Subcutaneous abdominal adipose tissue (tissue), 5 donors: ENCODE results near the gene OASL.
"Not testable (repeated sequence)": the region's sequence is repeated elsewhere in the genome, so short reads cannot be mapped to it uniquely, and the experiment has no call there.

Source experiments
- H3K27ac ChIP-seq: one replicate; pipeline ENCODE4 v1.7.0; 2013; ENCODE audit warnings: low read depth, mild to moderate bottlenecking, inconsistent platforms, low read length, moderate library complexity
- H3K27me3 ChIP-seq, 5 donors: one replicate each; pipeline ENCODE4 v1.7.0; 2013; ENCODE audit warnings: low read length in 5 of 5, inconsistent platforms in 1 of 5; ENCODE audit not compliant: control insufficient read depth in 5 of 5, insufficient read depth in 4 of 5
- H3K36me3 ChIP-seq, 5 donors: one replicate each; pipeline ENCODE4 v1.7.0; 2013; ENCODE audit warnings: low read length in 5 of 5; ENCODE audit not compliant: control insufficient read depth in 5 of 5, insufficient read depth in 5 of 5
- H3K4me1 ChIP-seq, 5 donors: one replicate each; pipeline ENCODE4 v1.7.0; 2013; ENCODE audit warnings: low read length in 5 of 5, mild to moderate bottlenecking in 3 of 5, moderate library complexity in 1 of 5; ENCODE audit not compliant: control insufficient read depth in 5 of 5, insufficient read depth in 5 of 5
- H3K4me3 ChIP-seq, 5 donors: one replicate each; pipeline ENCODE4 v1.7.0; 2013; ENCODE audit warnings: low read length in 5 of 5, low read depth in 1 of 5
- H3K9ac ChIP-seq, 5 donors: one replicate each; pipeline ENCODE4 v1.7.0; 2013; ENCODE audit warnings: low read length in 5 of 5, mild to moderate bottlenecking in 4 of 5, moderate library complexity in 3 of 5
- H3K9me3 ChIP-seq, 5 donors: one replicate each; pipeline ENCODE4 v1.7.0; 2013; ENCODE audit warnings: low read length in 5 of 5; ENCODE audit not compliant: control insufficient read depth in 5 of 5
- donor health status: healthy.
- donor health status: healthy.
- donor health status: healthy.
- donor health status: healthy.
- donor health status: healthy.

Gene OASL

DNA sequence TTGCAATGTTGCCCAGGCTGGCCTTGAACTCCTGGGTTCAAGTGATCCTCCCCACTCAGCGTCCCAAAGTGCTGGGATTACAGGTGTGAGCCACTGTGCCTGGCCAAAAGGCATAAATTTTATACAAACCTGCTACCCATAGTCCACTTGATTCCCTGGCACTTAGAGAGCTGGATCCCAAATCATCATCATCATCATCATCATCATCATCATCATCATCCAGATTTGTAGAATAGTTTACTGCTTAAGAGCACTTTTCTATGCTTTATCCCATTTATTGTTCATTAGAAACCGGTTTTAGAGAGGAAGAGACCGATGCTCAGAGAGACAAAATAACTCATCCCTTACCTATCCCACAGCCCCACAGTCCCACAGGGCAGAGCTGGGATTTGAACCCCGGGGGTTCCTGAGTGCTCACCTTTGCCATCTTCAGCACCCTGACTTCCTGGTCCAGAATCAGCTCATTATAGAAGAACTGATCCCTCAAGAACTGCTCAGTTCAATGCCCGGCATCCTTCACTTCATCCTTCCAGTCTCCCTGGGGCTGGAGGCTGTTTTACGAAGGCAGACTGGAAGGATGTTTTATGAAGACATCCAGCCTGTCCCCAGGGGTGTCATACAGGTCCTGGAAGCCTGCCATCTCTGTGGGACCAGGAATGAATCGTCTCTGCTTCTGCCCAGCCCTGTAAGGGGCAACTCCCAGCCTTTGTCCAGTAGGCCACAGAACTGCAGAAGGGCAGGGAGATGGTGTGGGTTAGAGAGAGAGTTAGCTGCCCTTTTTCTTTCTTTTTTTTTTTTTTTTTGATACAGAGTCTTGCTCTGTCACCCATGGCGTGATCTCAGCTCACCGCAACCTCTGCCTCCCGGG is 20.2 kb upstream of the OASL start:
- H3K9me3 ChIP-seq, result no peaks in the 10 kb centered on the region
- no peak overlapping the region for H3K9ac ChIP-seq
- H3K27ac ChIP-seq, result peak overlapping the region; percentile 50
- peaks cover 3 to 13% (median 8%) of the 10 kb centered on the region in 5 donors for H3K4me1 ChIP-seq
- H3K4me3 ChIP-seq, result peak overlapping the region in 2 of 5 donors; percentile 45 to 61
- H3K36me3 ChIP-seq, result no peaks in the 10 kb centered on the region
- peaks cover 0 to 4% (median 0%) of the 10 kb centered on the region in 5 donors for H3K27me3 ChIP-seq

DNA sequence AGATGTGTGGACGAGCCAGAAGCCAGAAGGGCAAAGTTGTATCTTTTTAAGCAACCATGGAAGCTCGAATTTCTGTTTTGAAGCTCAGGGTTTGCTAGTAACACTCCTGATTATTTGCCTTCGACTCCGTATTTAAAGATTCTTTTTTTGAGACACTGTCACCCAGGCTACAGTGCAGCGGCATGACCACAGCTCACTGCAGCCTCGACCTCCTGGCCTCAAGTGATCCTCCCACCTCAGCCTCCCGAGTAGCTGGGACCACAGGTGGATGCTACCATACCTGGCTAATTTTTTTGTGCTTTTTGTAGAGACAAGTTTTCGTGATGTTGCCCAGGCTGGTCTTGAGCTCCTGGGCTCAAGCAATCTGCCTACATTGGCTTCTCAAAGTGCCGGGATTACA is 18.7 kb upstream of the OASL start:
- no peaks in the 10 kb centered on the region for H3K36me3 ChIP-seq
- peaks cover 0 to 4% (median 0%) of the 10 kb centered on the region in 5 donors for H3K27me3 ChIP-seq
- H3K9me3 ChIP-seq, result no peaks in the 10 kb centered on the region
- no peak overlapping the region for H3K9ac ChIP-seq
- no peak overlapping the region for H3K4me3 ChIP-seq
- H3K27ac ChIP-seq, result no peak overlapping the region
- peaks cover 3 to 13% (median 8%) of the 10 kb centered on the region in 5 donors for H3K4me1 ChIP-seq

DNA sequence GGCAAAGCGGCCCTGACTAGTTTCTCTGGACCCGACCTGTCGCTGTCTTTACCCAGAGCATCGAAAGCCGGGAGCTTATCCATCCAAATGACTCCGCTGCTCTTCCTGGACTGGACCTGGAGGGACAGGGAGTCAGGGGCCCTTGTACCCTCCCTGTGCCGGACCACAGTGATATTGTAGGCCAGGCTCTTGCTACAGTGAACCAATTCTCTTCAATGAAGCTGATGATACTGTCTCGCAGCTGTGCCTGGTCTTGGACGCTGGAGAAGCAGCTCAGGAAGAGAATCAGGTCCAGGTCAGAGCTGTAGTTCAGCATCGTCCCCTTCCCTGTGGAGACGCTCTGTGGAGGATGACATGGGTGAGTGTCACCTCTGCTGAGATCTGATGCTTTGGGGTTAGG is 14.7 kb upstream of the OASL start:
- Histone ChIP-seq H3K4me1 (peaks cover 0 to 2% (median 0%) of the 10 kb centered on the region in 5 donors), H3K4me3 (no peak overlapping the region), H3K36me3 (no peaks in the 10 kb centered on the region), H3K9ac (no peak overlapping the region), H3K9me3 (no peaks in the 10 kb centered on the region), H3K27ac (no peak overlapping the region), H3K27me3 (no peaks in the 10 kb centered on the region)

DNA sequence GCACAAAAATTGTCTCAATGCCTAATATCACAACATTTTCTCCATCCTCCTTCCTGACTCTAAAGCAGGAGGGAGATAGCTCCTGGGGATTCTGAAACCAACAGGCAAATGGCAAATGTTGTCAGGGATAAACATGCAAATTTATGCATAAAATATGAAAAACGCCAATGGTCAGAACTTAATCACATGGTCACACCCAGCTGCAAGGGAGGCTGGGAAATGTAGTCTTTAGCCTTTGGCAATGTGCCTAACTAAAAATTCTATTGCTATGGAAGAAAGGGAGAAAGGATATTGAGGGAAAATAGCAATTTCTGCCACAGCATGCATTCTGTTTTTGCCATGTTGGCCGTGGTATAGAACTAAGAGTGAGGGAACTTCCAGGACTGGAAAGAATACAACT is 11.7 kb upstream of the OASL start:
- H3K4me3 ChIP-seq, result no peak overlapping the region
- H3K9ac ChIP-seq, result no peak overlapping the region
- no peak overlapping the region for H3K27ac ChIP-seq
- no peaks in the 10 kb centered on the region for H3K27me3 ChIP-seq
- H3K36me3 ChIP-seq, result no peaks in the 10 kb centered on the region
- peaks cover 0 to 3% (median 0%) of the 10 kb centered on the region in 5 donors for H3K4me1 ChIP-seq
- H3K9me3 ChIP-seq, result no peaks in the 10 kb centered on the region

DNA sequence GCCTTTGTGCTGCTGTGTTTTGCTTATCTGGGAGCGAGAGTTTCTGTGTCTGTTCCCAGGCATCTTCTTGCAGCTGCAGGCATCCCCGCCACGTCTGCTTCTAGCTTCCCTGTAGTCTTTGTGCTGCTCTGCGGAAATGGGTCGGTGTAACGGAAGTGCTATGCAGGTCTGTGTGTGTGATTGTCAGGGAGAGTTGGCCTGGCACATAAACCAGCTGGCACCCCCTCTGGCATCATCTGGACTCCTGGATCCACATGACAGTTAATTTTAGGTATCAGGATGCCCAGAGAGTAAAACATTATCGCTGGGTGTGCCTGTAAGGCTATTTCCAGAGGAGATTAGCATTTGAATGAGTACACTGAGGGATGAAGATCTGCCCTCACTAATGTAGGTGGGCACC is 9.4 kb upstream of the OASL start:
- Histone ChIP-seq H3K9me3 (no peaks in the 10 kb centered on the region), H3K4me1 (peaks cover 0 to 3% (median 0%) of the 10 kb centered on the region in 5 donors), H3K4me3 (no peak overlapping the region), H3K9ac (no peak overlapping the region), H3K27ac (no peak overlapping the region), H3K27me3 (no peaks in the 10 kb centered on the region), H3K36me3 (no peaks in the 10 kb centered on the region)

DNA sequence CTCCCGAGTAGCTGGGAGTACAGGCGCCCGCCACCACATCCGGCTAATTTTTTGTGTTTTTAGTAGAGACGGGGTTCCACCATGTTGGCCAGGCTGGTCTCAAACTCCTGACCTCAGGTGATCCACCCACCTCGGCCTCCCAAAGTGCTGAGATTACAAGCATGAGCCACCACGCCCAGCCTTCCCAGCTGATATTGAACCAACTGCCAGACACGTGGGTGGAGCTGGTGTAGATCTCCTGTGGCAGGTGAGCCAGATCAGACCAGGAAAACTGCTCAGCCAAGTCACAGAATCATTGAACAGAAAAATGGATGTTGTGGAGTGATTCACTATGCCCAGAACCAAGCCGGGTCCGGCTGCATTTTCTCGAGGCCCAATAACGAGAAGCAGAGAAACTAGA is 8.4 kb upstream of the OASL start:
- H3K9ac ChIP-seq, H3K27me3 ChIP-seq, H3K9me3 ChIP-seq, H3K4me1 ChIP-seq, H3K27ac ChIP-seq, H3K36me3 ChIP-seq, H3K4me3 ChIP-seq: not testable (repeated sequence)

DNA sequence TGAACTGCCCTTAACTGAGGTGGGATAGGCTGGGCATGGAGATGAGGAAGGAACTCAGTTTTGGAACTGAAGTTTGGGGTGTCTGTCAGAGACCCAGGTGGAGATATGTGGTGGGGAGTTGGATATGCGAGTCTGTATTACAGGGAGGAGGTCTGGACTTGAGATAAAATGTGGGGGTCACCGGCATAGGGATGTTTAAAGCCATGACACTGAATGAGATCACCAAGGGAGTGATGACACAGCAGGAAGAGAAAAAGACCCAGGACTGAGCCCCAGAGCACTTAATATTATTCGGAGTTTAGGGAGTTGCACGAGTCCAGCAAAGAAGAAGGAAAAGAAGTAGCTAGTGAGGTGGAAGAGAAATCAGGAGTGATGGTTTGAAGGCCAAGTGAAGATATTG is 4.0 kb upstream of the OASL start:
- H3K9ac ChIP-seq, result no peak overlapping the region
- no peak overlapping the region for H3K4me3 ChIP-seq
- H3K9me3 ChIP-seq, result no peaks in the 10 kb centered on the region
- H3K27me3 ChIP-seq, result no peaks in the 10 kb centered on the region
- no peaks in the 10 kb centered on the region for H3K36me3 ChIP-seq
- H3K4me1 ChIP-seq, result peaks cover 0 to 16% (median 13%) of the 10 kb centered on the region in 5 donors
- no peak overlapping the region for H3K27ac ChIP-seq

DNA sequence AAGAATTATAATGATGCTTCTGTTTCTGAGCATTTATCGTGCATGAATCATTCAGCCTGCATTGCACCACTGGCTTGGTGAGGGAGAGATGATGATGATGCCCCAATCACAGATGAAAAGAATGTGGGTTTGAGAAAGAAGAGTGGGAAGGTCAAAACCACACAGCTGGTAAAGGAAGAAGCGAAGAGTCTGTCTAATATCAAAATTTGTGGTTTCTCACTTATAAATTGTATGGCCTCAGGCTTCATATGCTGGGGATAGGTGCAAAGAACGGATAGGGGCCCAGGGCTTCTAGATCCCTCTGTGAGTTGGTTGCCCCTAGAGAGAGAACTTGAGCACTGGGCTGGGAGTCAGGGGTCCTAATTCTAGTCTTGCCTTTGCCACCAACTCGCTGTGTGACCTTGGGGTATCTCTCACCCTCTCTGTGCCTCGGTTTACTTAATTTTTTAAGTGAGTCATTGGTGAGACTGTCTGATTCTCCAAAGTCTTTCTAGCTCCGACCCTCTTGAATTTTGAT is 2.2 kb downstream of the OASL start:
- Histone ChIP-seq H3K4me3 (no peak overlapping the region), H3K27ac (no peak overlapping the region), H3K27me3 (no peaks in the 10 kb centered on the region), H3K9ac (no peak overlapping the region), H3K36me3 (peaks cover 0 to 9% (median 0%) of the 10 kb centered on the region in 5 donors), H3K9me3 (no peaks in the 10 kb centered on the region), H3K4me1 (peaks cover 0 to 19% (median 14%) of the 10 kb centered on the region in 5 donors)

DNA sequence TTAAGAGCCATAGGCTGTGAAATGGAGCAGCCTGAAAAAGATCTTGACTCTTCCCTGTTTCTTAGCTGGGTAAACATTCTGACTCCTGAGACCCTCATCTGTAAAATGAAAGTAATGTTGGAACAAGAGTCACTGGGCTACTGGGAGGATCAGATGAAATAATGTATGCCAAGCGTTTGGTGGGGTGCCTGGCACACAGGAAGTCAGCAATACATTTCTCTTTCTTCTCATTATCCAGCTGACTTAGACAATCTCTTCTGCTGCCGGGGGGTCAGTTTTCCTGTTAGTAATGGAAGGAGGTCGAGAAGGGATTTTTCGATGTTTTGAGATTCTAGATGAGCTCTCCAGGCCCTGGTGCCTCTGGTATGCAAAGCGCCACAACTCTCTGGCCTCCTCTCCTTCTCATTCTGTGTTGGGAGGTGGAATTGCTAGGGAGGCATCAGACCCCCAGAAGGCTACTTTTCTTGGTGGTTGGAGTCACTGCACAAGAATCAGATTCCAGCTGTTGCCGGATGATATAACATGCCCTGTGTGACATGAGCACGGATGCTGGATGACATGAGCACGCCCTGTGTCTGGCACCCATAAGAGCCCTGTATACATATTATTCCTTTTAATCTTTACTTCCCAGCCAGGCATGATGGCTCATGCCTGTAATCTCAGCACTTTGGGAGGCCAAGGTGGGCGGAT is 4.3 kb downstream of the OASL start:
- Histone ChIP-seq H3K36me3 (peaks cover 0 to 14% (median 0%) of the 10 kb centered on the region in 5 donors), H3K4me3 (no peak overlapping the region), H3K9ac (no peak overlapping the region), H3K27me3 (no peaks in the 10 kb centered on the region), H3K9me3 (no peaks in the 10 kb centered on the region), H3K27ac (no peak overlapping the region), H3K4me1 (peaks cover 0 to 19% (median 14%) of the 10 kb centered on the region in 5 donors)
